WERI-Rb-1 (cell line): ENCODE results near the gene SPSB1.
"Not testable (repeated sequence)": the region's sequence is repeated elsewhere in the genome, so short reads cannot be mapped to it uniquely, and the experiment has no call there.

Experiments used
- DNase-seq: peaks from one replicate; pipeline ENCODE4 v3.0.0-alpha.2; 2020
- H3K27ac ChIP-seq: fragments of 250-450 bp; sonication (Bioruptor Pico); 2 replicates; pipeline ENCODE4 v1.5.1; 2020; ENCODE audit warnings: mild to moderate bottlenecking, moderate library complexity
- H3K27me3 ChIP-seq: fragments of 250-450 bp; sonication (Bioruptor Pico); 2 replicates; pipeline ENCODE4 v1.5.1; 2021; ENCODE audit warnings: mild to moderate bottlenecking, low read depth, moderate library complexity; ENCODE audit not compliant: insufficient read depth, severe bottlenecking
- H3K36me3 ChIP-seq: fragments of 250-450 bp; sonication (Bioruptor Pico); 2 replicates; pipeline ENCODE4 v1.5.1; 2020; ENCODE audit warnings: mild to moderate bottlenecking, moderate library complexity
- H3K4me3 ChIP-seq: 2 replicates; pipeline ENCODE4 v1.5.1; 2011; ENCODE audit warnings: low read depth, mild to moderate bottlenecking, control low read depth, low read length
- H3K9me3 ChIP-seq: fragments of 250-450 bp; sonication (Bioruptor Pico); 2 replicates; pipeline ENCODE4 v1.5.1; 2021; ENCODE audit warnings: mild to moderate bottlenecking, moderate library complexity; ENCODE audit not compliant: severe bottlenecking
- CTCF ChIP-seq: IDR thresholded peaks from 2 replicates; pipeline ENCODE4 v1.5.1; 2011; ENCODE audit warnings: low read depth, mild to moderate bottlenecking, control low read depth, inconsistent platforms, low read length

The SPSB1 gene

GRCh38 chr1:9382643-9383491 is 90.2 kb downstream of the SPSB1 start:
- no peak for DNase-seq
- H3K27me3 ChIP-seq: no peaks in the 10 kb centered on the region
- no peak overlapping the region for H3K27ac ChIP-seq
- no peak for TF ChIP-seq CTCF
- no peaks in the 10 kb centered on the region for H3K9me3 ChIP-seq
- H3K4me3 ChIP-seq: no peak overlapping the region
- no peaks in the 10 kb centered on the region for H3K36me3 ChIP-seq

- DNase-seq: no peak
- no peak for TF ChIP-seq CTCF
- no peaks in the 10 kb centered on the region for H3K36me3 ChIP-seq
- no peak overlapping the region for H3K27ac ChIP-seq
- no peaks in the 10 kb centered on the region for H3K27me3 ChIP-seq
- no peak overlapping the region for H3K4me3 ChIP-seq
- H3K9me3 ChIP-seq: no peaks in the 10 kb centered on the region
Observed at GRCh38 chr1:9384128-9384527, 91.4 kb downstream of the SPSB1 start.

GRCh38 chr1:9384751-9385245 is 92.1 kb downstream of the SPSB1 start:
- H3K36me3 ChIP-seq: no peaks in the 10 kb centered on the region
- H3K9me3 ChIP-seq: no peaks in the 10 kb centered on the region
- no peak overlapping the region for H3K27ac ChIP-seq
- no peak for TF ChIP-seq CTCF
- no peak for DNase-seq
- H3K4me3 ChIP-seq: no peak overlapping the region
- no peaks in the 10 kb centered on the region for H3K27me3 ChIP-seq

- H3K36me3 ChIP-seq, H3K4me3 ChIP-seq, H3K27ac ChIP-seq, H3K27me3 ChIP-seq, H3K9me3 ChIP-seq, DNase-seq: not testable (repeated sequence)
Observed at GRCh38 chr1:9385392-9385791, 92.7 kb downstream of the SPSB1 start.

- Histone ChIP-seq H3K4me3 (no peak overlapping the region), H3K27ac (no peak overlapping the region), H3K9me3 (no peaks in the 10 kb centered on the region), H3K36me3 (no peaks in the 10 kb centered on the region), H3K27me3 (no peaks in the 10 kb centered on the region)
- DNase-seq: no peak
- no peak for TF ChIP-seq CTCF
Observed at GRCh38 chr1:9385801-9386573, 93.3 kb downstream of the SPSB1 start.
